ENCODE data around the gene FAM13A. TPM values are rescaled to one million over a fixed set of nuclear protein-coding genes. Genes with fewer than 3 reads are reported as not detected.

FAM13A gene
- total and polyA plus RNA-seq, 2 of the 13 experiments (the other 11 are each of a cell fraction or from before 2014, with no cell fraction given) = 1.2 to 36.2 TPM

- Histone ChIP-seq H3K27ac (ENCODE audit: extremely low read length, insufficient read depth, low read length) (no peak within 1 kb of the TSS), H4K20me1 (ENCODE audit: insufficient read depth, low read length) (no peaks in the 10 kb centered on the region), H3K9ac (ENCODE audit: insufficient read depth, low read depth, low read length) (peak within 1 kb of the TSS; percentile 32; the same call in 1 of the 2 replicates), H2AFZ (ENCODE audit: low read length) (no peak within 1 kb of the TSS), H3K4me1 (ENCODE audit: insufficient read depth, low read length) (0 out of 2 replicates have a peak, but pooled peaks cover 5% of the 10 kb centered on the region), H3K27me3 (ENCODE audit: control insufficient read depth in 1 of 2, insufficient read depth in 2 of 2, low read length in 2 of 2) (no peaks in the 10 kb centered on the region), H3K4me2 (ENCODE audit: low read depth, low read length) (peak within 1 kb of the TSS; percentile 70), H3K9me3 (ENCODE audit: low read length) (no peaks in the 10 kb centered on the region), H3K36me3 (replicated peaks in 1 of 2; ENCODE audit: control insufficient read depth in 1 of 2, insufficient read depth in 2 of 2, low read length in 2 of 2) (no peaks in the 10 kb centered on the region), H3K79me2 (ENCODE audit: insufficient read depth, low read length) (no peaks in the 10 kb centered on the region), H3K4me3 (replicated peaks in 1 of 3; ENCODE audit: insufficient read depth in 1 of 3, low read depth in 2 of 3, low read length in 3 of 3) (peak within 1 kb of the TSS; percentile 46 to 73 (median 61))
- DNase-seq (ENCODE audit: low spot score) (no peak), FAIRE-seq (no peak), ATAC-seq (peak; percentile 92)
- in situ Hi-C loops (cut with HindIII; ENCODE audit: extremely low pct_ligation_motif_present, low pct_unique_long_range_greater_than_20kb) = no loop called here
- intact Hi-C loops (cut with micrococcal nuclease; ENCODE audit: unreplicated experiment) = no loop called here
- ChIA-PET POLR2A (interaction anchor here (1.0 to 1.4 kb wide), 2 partner anchors 112 to 126 kb away, joined by 3 read pairs; no protein-coding TSS in a partner anchor), CTCF (ENCODE audit: low intra/inter-chr PET ratio, low total read pairs) (no interaction called here)
- BruUV-seq (replicated peaks) = no TSS peak
- 86% methylated on average over 26 of the region's 40 CpGs for WGBS (ENCODE audit: low lambda C conversion rate)
- TF ChIP-seq ATRX (CRISPR knock-in tag; IDR thresholded peaks at IDR 0.05; ENCODE audit: borderline replicate concordance) (no peak), HMGA1 (CRISPR knock-in tag; conservative IDR thresholded peaks at IDR 0.05) (no peak), ZNF839 (CRISPR knock-in tag; IDR thresholded peaks at IDR 0.05; ENCODE audit: borderline replicate concordance) (no peak), ZNF576 (CRISPR knock-in tag; IDR thresholded peaks at IDR 0.05) (no peak), SP5 (CRISPR knock-in tag; IDR thresholded peaks at IDR 0.05; ENCODE audit: borderline replicate concordance, low read depth) (no peak), AKAP8 (CRISPR knock-in tag; IDR thresholded peaks at IDR 0.05) (no peak), ZBTB40 (IDR thresholded peaks at IDR 0.05) (no peak), ZBTB40 (CRISPR knock-in tag; IDR thresholded peaks at IDR 0.05) (no peak)
Measured at GRCh38 chr4:88697588-88698329, 359.2 kb downstream of the FAM13A start, which contains the start of gene NAP1L5. Gene NAP1L5, minus strand, starts transcription at chr4:88697829. Its CDS starts 75 bp downstream, at chr4:88697754.
